ENCODE results near the gene C1orf50. TPM values are rescaled to one million over a fixed set of nuclear protein-coding genes. Genes with fewer than 3 reads are reported as not detected.

C1orf50 gene
- total RNA-seq, 4 donors from 2014 or later = 2.8 to 14.7 (median 5.4) TPM

DNA sequence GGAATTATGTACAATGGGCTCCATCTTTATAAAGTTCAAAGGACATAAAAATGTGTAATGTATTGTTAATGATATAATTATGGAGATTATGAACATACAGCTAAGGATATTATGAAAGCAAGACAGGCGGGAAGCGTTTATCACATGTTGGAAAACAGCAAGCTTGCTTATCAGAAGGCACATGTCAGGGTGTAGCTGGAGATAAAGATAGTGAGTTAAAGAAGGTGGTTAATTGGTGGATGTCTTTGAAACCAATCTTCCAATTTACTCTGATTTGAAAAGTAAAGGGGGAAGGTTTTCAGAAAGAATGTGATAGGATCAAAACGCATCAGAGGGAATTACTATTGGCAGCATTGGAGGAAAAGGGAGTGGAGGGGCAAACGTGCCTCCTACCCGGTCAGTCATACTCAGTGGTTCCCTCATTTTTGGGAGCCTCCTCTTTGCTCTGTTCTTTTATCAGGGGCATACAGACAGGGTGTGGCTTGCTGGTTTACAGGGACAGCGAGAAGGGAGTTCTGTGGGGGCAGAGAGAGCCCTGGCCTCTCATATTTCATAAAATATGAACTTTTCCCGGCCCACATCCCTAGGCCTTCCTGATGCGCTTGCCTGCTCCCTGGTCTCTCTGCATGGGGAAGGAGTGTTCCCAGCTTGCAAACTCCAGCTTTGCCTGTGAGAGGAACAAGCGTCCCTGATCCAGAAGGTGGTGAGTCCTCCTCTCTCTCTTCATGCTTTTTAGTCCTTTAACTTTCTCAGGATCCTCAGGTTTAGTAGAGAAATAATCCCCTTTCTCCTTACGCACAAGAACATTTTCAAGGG is 58.2 kb downstream of the C1orf50 start:
- intact Hi-C loops (cut with DNase I; ENCODE audit: low total_unique reads) = no loop called here
- in situ Hi-C loops (cut with MboI; ENCODE audit: low sequenced_read_pairs in 4 of 4) = no loop called here
- ATAC-seq = no peak
- TF ChIP-seq POLR2A (IDR thresholded peaks at IDR 0.05) = no peak
- TF ChIP-seq, protein P1, sequence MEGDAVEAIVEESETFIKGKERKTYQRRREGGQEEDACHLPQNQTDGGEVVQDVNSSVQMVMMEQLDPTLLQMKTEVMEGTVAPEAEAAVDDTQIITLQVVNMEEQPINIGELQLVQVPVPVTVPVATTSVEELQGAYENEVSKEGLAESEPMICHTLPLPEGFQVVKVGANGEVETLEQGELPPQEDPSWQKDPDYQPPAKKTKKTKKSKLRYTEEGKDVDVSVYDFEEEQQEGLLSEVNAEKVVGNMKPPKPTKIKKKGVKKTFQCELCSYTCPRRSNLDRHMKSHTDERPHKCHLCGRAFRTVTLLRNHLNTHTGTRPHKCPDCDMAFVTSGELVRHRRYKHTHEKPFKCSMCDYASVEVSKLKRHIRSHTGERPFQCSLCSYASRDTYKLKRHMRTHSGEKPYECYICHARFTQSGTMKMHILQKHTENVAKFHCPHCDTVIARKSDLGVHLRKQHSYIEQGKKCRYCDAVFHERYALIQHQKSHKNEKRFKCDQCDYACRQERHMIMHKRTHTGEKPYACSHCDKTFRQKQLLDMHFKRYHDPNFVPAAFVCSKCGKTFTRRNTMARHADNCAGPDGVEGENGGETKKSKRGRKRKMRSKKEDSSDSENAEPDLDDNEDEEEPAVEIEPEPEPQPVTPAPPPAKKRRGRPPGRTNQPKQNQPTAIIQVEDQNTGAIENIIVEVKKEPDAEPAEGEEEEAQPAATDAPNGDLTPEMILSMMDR (IDR thresholded peaks at IDR 0.05 in 4 of 5, conservative IDR thresholded peaks at IDR 0.05 in 1 of 5) = no peak
- no peak for DNase-seq
- Histone ChIP-seq H3K36me3 (peaks cover 0 to 2% of the 10 kb centered on the region in 2 donors), H3K9me3 (no peaks in the 10 kb centered on the region), H3K4me3 (no peak overlapping the region), H3K27ac (no peak overlapping the region), H3K27me3 (no peaks in the 10 kb centered on the region), H3K4me1 (peaks cover 10 to 11% of the 10 kb centered on the region in 2 donors)

Other genes starting within 250 kb of the C1orf50 start
- 10 to 100 TPM in 1 of 4 donors, 1 to 10 TPM in 3; 6.1 to 13.6 (median 7.1) TPM for gene PPIH, start 108.8 kb upstream of the C1orf50 start, total RNA-seq
- 1,000 to 10,000 TPM in 2 of 4 donors, 100 to 1,000 TPM in 2; 861 to 1,251 (median 1,022) TPM for gene YBX1, start 84.8 kb upstream of the C1orf50 start, total RNA-seq
- under 1 TPM in 2 of 4 donors, not detected in 2; 0.20 to 0.59 TPM for gene CLDN19, start 27.0 kb upstream of the C1orf50 start, total RNA-seq
- gene P3H1, start 221 bp upstream of the C1orf50 start, total RNA-seq = 1 to 10 TPM; 3.0 to 7.0 (median 5.6) TPM
- under 1 TPM in 2 of 4 donors, not detected in 2; 0.19 to 0.25 TPM for gene TMEM269, start 17.7 kb downstream of the C1orf50 start, total RNA-seq
- 1 to 10 TPM; 1.4 to 6.5 (median 3.9) TPM for gene ERMAP, start 49.9 kb downstream of the C1orf50 start, total RNA-seq
- gene SVBP, start 50.1 kb downstream of the C1orf50 start, total RNA-seq = 10 to 100 TPM; 15.5 to 26.4 (median 24.9) TPM
- gene ZNF691, start 79.4 kb downstream of the C1orf50 start, total RNA-seq = 10 to 100 TPM in 2 of 4 donors, 1 to 10 TPM in 2; 7.1 to 25.5 (median 9.8) TPM
- 10 to 100 TPM in 2 of 4 donors, 1 to 10 TPM in 2; 6.3 to 16.1 (median 9.4) TPM for gene SLC2A1, start 191.6 kb downstream of the C1orf50 start, total RNA-seq